Fibroblast of skin of right quadriceps (primary cell): ENCODE results near the gene GPX5.
"Not testable (repeated sequence)": the region's sequence is repeated elsewhere in the genome, so short reads cannot be mapped to it uniquely, and the experiment has no call there.

Source experiments
- DNase-seq: peaks from one replicate; pipeline ENCODE4 v3.0.0-alpha.2; 2013

The GPX5 gene, protein sequence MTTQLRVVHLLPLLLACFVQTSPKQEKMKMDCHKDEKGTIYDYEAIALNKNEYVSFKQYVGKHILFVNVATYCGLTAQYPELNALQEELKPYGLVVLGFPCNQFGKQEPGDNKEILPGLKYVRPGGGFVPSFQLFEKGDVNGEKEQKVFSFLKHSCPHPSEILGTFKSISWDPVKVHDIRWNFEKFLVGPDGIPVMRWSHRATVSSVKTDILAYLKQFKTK

GRCh38 chr6:28525496-28526039 is at the start of gene GPX5:
TSS of gene GPX5 (plus strand) at chr6:28525881. CDS start at chr6:28526014, 133 bp downstream.
- DNase-seq, result peak; percentile 4

- DNase-seq, result no peak
These were observed 47.2 kb upstream of the GPX5 start for GRCh38 chr6:28478518-28478917.

DNA sequence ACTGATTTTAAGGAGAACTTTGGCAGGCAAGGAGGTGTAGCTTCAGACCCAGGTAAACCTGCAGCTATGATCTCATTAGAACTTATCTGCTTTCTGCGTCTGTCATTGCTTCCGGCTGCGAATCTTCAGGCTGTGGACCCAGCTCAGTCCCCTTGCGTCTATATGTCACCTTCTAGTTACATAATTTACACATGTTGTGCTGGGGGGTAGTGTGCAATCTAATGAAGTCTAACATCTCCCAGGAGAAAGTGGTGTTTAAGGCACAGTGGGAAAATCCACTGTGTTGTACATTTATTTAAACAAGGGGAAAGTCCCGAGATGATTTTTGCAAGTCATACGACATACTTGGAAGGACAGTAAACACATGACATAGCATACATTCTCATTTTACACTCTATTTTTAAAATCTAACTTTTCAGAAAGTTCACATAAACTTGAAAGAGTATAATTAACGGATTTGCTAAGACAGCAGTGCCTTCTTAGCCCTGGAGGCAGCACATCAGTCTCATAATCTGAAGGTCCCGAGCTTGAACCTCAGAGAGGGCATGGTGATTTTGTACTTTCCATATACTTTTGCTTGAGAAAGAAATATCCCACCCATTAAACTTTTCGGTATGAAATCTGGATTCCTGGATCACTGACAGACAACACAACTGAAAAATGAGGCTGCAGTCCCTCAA is 45.3 kb upstream of the GPX5 start:
- no peak for DNase-seq

- DNase-seq, result no peak
These were observed 40.2 kb upstream of the GPX5 start for GRCh38 chr6:28485482-28485881.

DNA sequence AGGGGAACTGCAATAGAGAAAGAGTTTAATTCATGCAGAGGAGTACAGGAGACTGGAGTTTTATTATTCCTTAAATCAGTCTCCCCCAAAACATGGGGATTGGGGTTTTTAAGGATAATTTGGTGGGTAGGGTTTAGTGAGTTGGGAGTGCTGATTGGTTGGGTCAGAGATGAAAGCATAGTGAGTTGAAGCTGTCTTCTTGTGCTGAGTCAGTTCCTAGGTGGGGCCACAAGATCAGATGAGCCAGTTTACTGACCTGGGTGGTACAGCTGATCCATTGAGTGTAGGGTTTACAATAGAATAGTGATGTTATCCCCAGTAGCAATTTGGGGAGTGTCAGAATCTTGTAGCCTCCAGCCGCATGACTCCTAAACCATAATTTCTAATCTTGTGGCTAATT is 39.1 kb upstream of the GPX5 start:
- no peak for DNase-seq

- DNase-seq, result no peak
These were observed 38.5 kb upstream of the GPX5 start for GRCh38 chr6:28486988-28487742.

DNA sequence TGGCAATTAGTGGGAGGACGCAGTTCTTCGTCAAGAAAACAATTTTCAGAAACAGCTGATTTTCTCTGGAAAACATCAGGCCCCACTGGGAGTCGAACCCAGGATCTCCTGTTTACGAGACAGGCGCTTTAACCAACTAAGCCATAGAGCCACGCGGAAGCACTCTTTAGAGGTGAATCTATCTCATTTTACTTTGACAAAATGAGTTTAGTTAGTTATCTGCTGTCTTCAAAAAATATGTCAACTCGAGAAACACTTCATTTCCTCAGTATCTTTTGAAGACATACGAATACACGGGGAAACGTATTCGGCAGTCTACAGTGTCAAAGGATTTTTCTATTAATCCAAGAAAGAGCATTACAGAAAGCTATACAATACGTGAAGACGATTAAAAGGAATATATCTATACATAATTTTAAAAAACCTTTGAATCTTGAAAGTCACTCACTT is 36.7 kb upstream of the GPX5 start:
- DNase-seq, result peak; percentile 77

DNA sequence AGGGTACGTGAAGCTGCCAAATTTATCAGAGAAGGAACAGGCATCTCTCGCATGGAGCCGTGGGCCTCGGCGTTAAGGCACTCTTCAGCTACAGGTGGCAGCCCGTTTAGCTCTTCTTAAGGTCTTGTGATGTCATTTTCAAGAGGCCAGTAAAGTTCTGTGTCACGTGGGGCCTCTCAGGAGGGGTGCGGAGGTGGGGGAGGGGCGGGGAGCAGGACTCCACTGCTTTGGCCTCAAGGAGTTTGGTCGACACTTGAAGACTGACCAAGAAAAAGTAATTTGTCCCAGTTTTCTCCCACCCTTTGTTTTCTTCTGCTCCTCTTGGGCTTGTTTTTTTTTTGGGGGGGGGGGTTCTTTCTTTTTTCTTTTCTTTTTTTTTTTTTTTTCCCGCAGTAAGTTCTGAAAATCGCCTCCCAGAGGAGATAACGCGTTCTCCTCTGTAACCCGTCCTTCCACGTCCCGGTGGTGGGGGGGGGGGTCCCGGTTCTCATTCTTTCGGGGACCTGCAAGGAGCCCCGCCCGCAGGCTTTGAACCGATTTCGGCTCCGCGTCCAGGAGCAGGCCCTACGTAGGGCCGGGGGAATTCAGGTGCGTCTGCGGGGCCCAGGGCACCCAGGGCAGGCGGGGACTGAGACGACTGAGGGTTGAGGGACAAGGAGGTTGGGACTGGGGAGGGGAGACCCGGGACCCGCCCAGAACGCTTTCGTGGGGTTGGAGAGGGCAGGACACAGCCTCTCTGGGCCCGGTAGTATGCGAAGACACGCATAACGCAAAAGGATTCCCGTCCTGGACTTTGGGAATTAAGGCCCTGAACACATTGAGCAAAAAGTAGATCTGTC is 36.1 kb upstream of the GPX5 start:
- DNase-seq, result peak; percentile 77

- no peak for DNase-seq
These were observed 35.3 kb upstream of the GPX5 start for GRCh38 chr6:28490205-28490890.

DNA sequence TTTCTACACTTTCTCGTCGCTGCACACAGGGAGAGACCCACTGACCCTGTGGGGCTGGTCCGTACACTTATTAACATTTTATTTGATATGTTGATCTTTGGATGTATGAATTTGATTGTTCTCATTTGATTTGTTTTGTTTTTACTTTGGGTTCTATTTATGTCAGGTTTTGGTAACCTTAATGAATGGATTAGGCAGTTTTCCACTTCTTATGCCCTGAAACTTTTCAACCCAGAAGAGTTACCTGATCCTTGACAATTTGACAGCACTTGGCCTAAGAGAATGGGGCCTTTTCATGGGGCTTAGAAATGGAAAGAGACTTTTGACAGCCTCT is 33.7 kb upstream of the GPX5 start:
- DNase-seq, result no peak

GRCh38 chr6:28496099-28496779 is 29.4 kb upstream of the GPX5 start:
- DNase-seq, result no peak

DNA sequence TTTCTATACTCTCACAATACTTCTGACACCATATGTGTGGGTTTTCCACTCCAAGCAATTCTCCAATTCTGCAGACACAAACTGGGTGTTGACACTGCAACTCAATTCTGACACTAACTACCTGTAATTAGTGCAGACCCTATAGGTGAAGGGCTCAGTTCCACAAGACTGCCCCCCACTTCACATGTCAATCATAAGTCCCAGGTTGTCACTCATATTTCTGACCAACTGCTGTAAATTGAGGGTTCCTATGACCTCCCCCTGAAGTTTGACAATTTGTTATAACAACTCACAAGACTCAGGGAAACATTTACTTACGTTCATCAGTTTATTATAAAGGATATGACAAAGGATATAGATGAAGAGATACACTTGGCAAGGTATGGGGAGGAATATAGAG is 28.4 kb upstream of the GPX5 start:
- DNase-seq, result no peak

GRCh38 chr6:28497893-28498292 is 27.8 kb upstream of the GPX5 start:
- no peak for DNase-seq

DNA sequence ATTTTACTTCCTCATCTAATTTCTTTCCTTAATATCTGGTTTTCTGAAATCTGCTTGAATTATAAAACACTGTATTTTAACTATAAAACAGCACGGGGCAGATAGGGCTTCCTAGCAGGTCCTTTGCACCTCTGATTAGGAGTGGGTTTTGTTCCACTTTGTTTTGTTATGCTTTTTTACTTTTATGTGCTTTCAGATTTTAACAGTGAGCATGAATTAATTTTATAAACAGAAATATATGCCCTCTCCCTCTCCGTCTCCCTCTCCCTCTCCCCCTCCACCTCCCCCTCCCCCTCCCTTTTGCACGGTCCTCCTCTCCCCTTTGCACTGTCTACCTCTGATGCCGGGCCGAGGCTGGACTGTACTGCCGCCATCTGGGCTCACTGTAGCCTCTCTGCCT is 24.4 kb upstream of the GPX5 start:
- no peak for DNase-seq

DNA sequence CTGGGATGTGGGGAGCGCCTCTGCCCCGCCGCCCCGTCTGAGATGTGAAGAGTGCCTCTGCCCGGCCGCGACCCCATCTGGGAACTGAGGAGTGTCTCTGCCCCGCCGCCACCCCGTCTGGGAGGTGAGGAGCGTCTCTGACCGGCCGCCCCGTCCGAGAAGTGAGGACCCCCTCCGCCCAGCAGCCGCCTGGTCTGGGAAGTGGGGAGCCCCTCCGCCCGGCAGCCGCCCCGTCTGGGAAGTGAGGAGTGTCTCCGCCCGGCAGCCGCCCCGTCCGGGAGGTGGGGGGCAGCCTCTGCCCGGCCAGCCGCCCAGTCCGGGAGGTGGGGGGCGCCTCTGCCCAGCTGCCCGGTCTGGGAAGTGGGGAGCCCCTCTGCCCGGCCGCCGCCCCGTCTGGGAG is 23.5 kb upstream of the GPX5 start:
- DNase-seq, result not testable (repeated sequence)

GRCh38 chr6:28502709-28503305 is 22.9 kb upstream of the GPX5 start:
- DNase-seq, result not testable (repeated sequence)

DNA sequence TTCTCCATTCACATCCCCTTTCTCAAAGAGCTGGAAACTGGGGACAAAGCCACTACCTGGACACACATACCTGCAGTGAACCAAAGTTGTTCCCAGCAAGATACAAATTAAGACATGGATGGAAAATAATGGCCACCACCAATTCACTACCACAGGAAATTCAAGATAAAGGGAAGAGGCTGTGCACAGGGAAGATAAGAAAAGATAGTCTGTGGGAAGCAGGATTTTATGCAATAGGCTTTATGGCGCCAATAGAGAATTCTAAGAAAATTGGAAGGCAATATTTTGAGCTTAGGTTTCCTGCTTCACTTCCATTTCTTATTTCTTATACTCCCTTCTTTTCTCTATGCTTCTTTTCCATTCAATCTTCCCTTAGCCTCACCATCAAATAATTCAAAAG is 19.9 kb upstream of the GPX5 start:
- no peak for DNase-seq

- no peak for DNase-seq
These were observed 18.7 kb upstream of the GPX5 start for GRCh38 chr6:28506807-28507475.

DNA sequence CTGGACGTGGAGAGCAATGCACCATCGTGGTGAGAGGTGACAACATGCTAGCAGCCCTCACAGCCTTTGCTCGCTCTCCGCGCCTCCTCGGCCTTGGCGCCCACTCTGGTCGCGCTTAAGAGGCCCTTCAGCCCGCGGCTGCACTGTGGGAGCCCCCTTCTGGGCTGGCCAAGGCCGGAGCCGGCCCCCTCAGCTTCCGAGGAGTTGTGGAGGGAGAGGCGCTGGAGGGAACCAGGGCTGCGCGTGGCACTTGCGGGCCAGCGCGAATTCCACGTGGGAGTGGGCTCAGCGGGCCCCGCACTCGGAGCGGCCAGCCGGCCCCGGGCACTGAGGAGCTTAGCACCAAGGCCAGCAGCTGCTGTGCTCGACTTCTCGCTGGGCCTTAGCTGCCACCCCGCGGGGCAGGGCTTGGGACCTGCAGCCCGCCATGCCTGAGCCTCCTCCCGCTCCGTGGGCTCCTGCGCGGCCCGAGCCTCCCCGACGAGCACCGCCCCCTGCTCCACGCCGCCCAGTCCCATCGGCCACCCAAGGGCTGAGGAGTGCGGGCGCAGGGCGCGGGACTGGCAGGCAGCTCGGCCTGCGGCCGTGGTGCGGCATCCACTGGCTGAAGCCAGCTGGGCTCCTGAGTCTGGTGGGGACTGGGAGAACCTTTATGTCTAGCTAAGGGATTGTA is 13.9 kb upstream of the GPX5 start:
- no peak for DNase-seq

DNA sequence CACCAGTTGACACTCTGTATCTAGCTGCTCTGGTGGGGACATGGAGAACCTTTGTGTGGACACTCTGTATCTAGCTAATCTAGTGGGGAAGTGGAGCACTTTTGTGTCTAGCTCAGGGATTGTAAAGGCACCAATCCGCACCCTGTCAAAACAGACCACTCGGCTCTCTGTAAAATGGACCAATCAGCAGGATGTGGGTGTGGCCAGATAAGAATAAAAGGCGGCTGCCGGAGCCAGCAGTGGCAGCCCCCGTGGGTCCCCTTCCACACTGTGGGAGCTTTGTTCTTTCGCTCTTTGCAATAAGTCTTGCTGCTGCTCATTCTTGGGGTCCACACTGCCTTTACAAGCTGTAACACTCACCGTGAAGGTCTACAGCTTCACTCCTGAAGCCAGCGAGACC is 13.3 kb upstream of the GPX5 start:
- not testable (repeated sequence) for DNase-seq
